K562 (cell line): ENCODE data around the gene ARSK. TPM values are rescaled to one million over a fixed set of nuclear protein-coding genes. Genes with fewer than 3 reads are reported as not detected.
A peak's percentile ranks its signal among the peaks of the same experiment; 100 is the strongest.

Experiments
- ATAC-seq: fragments of 200-7000 bp; cut with Tn5 transposase; 3 replicates; pipeline ENCODE4 v1.9.1; 2020; ENCODE audit warnings: moderate library complexity
- BruUV-seq: library from RNA; stranded (reverse); fragments of 400-500 nt; replicated peaks from 2 replicates; lab custom pipeline; 2021; lab: Mats Ljungman, UMichigan
- CTCF ChIA-PET: fragments of 300-600 bp; formaldehyde crosslinking; extraction: SDS; loops from one replicate; lab custom pipeline; 2021; ENCODE audit warnings: low intra/inter-chr PET ratio; lab: Yijun Ruan, JAX
- POLR2A ChIA-PET: fragments of 300-600, 350-650 bp; sonication (Branson Sonifier 250); formaldehyde crosslinking; extraction: SDS; loops from one replicate; lab custom pipeline; 2021; ENCODE audit warnings: antibody characterized with exemption, inconsistent platforms; lab: Yijun Ruan, JAX
- DNase-seq, 4 experiments: peaks; one replicate each; pipeline versions ENCODE4 v3.0.0 to v3.0.0-alpha.2; 2011 to 2018; ENCODE audit warnings: low spot score in 3 of 4, mixed read lengths in 3 of 4; ENCODE audit errors: extremely low read depth in 1 of 4
- FAIRE-seq: peaks from 2 replicates; lab custom pipeline; 2011; peaks lifted over from hg19 to GRCh38; lab: Jason Lieb, UNC
- H2AFZ ChIP-seq: 2 replicates; pipeline ENCODE4 v1.6.0; 2011; ENCODE audit warnings: low read depth, low read length, control low read depth, inconsistent platforms
- H3K27ac ChIP-seq: fragments of 200-600 bp; 3 replicates; pipeline ENCODE4 v1.8.0; 2011; ENCODE audit warnings: low read depth, mild to moderate bottlenecking, control low read depth, inconsistent platforms, low read length, moderate library complexity, mixed read lengths; ENCODE audit errors: extremely low read depth
- H3K27me3 ChIP-seq, 2 experiments: fragments of 300-600 bp in 1 of 2; 2 replicates in 1 of 2; 3 replicates in 1 of 2; pipeline versions ENCODE4 v1.6.0 to v1.8.0; 2011; ENCODE audit warnings: inconsistent platforms in 2 of 2, low read length in 2 of 2, mild to moderate bottlenecking in 1 of 2, mixed read lengths in 1 of 2, moderate library complexity in 1 of 2; ENCODE audit not compliant: control insufficient read depth in 2 of 2, insufficient read depth in 2 of 2
- H3K36me3 ChIP-seq: fragments of 300-600 bp; 3 replicates; pipeline ENCODE4 v1.8.0; 2011; ENCODE audit warnings: mild to moderate bottlenecking, low read length, inconsistent platforms; ENCODE audit not compliant: control insufficient read depth, insufficient read depth
- H3K4me1 ChIP-seq, 2 experiments: fragments of 200-600 bp in 1 of 2; replicated peaks in 1 of 2; 2 replicates in 1 of 2; 3 replicates in 1 of 2; pipeline versions ENCODE4 v1.5.1 to v1.8.0; 2011; ENCODE audit warnings: inconsistent platforms in 2 of 2, low read length in 2 of 2, mild to moderate bottlenecking in 1 of 2, mixed read lengths in 1 of 2, moderate library complexity in 1 of 2; ENCODE audit not compliant: control insufficient read depth in 2 of 2, insufficient read depth in 2 of 2
- H3K4me2 ChIP-seq: 2 replicates; pipeline ENCODE4 v1.6.1; 2011; ENCODE audit warnings: low read length, control low read depth, inconsistent platforms, mixed read lengths; ENCODE audit not compliant: insufficient read depth
- H3K4me3 ChIP-seq: fragments of 200-600 bp; sonication (generic), shearing (Covaris generic); 2 replicates; pipeline ENCODE4 v1.5.1; 2016; ENCODE audit warnings: control low read depth, inconsistent platforms
- H3K79me2 ChIP-seq: fragments of 200-600 bp; 3 replicates; pipeline ENCODE4 v1.8.0; 2011; ENCODE audit warnings: low read length, inconsistent platforms; ENCODE audit not compliant: control insufficient read depth, insufficient read depth
- H3K9ac ChIP-seq, 2 experiments: 2 replicates each; pipeline versions ENCODE4 v1.6.0 to v1.6.1; 2011; ENCODE audit warnings: low read depth in 2 of 2, low read length in 2 of 2, control low read depth in 1 of 2, inconsistent platforms in 1 of 2, mild to moderate bottlenecking in 1 of 2, mixed read lengths in 1 of 2; ENCODE audit not compliant: insufficient read depth in 1 of 2
- H3K9me1 ChIP-seq: one replicate; pipeline ENCODE4 v1.6.0; 2011; ENCODE audit warnings: inconsistent platforms, mild to moderate bottlenecking, low read length, moderate library complexity; ENCODE audit not compliant: control insufficient read depth, insufficient read depth
- H3K9me3 ChIP-seq: replicated peaks from 2 replicates; pipeline ENCODE4 v1.5.1; 2011; ENCODE audit warnings: low read depth, low read length, inconsistent platforms; ENCODE audit not compliant: control insufficient read depth, insufficient read depth
- H4K20me1 ChIP-seq: replicated peaks from 2 replicates; pipeline ENCODE4 v1.6.1; 2011; ENCODE audit warnings: low read length, inconsistent platforms, mixed read lengths; ENCODE audit not compliant: control insufficient read depth, insufficient read depth
- NFIC ChIP-seq: fragments of 450-650 bp; IDR thresholded peaks from 2 replicates; pipeline ENCODE4 v1.6.1; 2017; ENCODE audit warnings: mild to moderate bottlenecking, inconsistent platforms
- SETDB1 ChIP-seq: IDR thresholded peaks from one replicate; pipeline ENCODE4 v1.6.1; 2012; ENCODE audit warnings: low read length, control low read depth, inconsistent platforms
- WGBS: fragments of 100-300 bp; shearing (Covaris generic); methylation state at CpG from one replicate; pipeline ENCODE4 v1.1.6; 2016; ENCODE audit warnings: low coverage, mixed read lengths; ENCODE audit not compliant: insufficient coverage; ENCODE audit errors: missing lambda C conversion rate; 5-methylcytosine and 5-hydroxymethylcytosine counted together
- in situ Hi-C: fragments of 300-500 bp; cut with MboI; formaldehyde crosslinking; loops from 4 replicates; pipeline ENCODE4 v1.15.0; 2018; ENCODE audit warnings: inconsistent platforms, mixed read lengths
- intact Hi-C: fragments of 100-400 bp; cut with micrococcal nuclease; formaldehyde crosslinking; loops from 2 replicates; pipeline ENCODE4 v1.14.2; 2022
- polyA plus RNA-seq, 8 experiments: library from polyadenylated mRNA; depleted of rRNA in 4 of 8; stranded (reverse) in 5 of 8; unstranded in 3 of 8; fragments of >200 nt; fragmentation: Nextera tagmentation in 2 of 8; fragmentation: Illumina TruSeq in 1 of 8; extraction: Ambion mirVana in 2 of 8; extraction: Trizol in 1 of 8; gene quantifications; 2 replicates each; pipeline versions ENCODE4 v1.2.1 to v1.2.3, GENCODE V29; 2011 to 2014; ENCODE audit warnings: inconsistent platforms in 1 of 8, missing spikeins in 1 of 8
- total RNA-seq, 7 experiments: library from RNA; depleted of rRNA in 6 of 7; stranded (reverse); fragments of >200 nt in 6 of 7; fragmentation: Illumina TruSeq in 2 of 7; extraction: Trizol in 2 of 7; gene quantifications; 2 replicates each; pipeline versions ENCODE4 v1.2.1 to v1.2.3, GENCODE V29; 2011 to 2021; ENCODE audit warnings: low replicate concordance in 1 of 7
- TF ChIP-seq, protein P1 (sequence below): fragments of 450-650 bp; IDR thresholded peaks from 2 replicates; pipeline ENCODE4 v1.6.1; 2018; ENCODE audit warnings: mild to moderate bottlenecking, low read depth; ENCODE audit not compliant: partially characterized antibody
- TF ChIP-seq, protein P2 (sequence below): IDR thresholded peaks from 2 replicates; pipeline ENCODE4 v1.6.1; 2016; ENCODE audit warnings: missing genetic modification characterization, missing compliant biosample characterization

The ARSK gene
- total and polyA plus RNA-seq, 9 of the 15 experiments (the other 6 are each of a cell fraction or from before 2014, with no cell fraction given): 2.7 to 9.4 (median 7.1) TPM

GRCh38 chr5:95564450-95564849, 9.5 kb downstream of the ARSK start:
- DNase-seq (no peak), FAIRE-seq (no peak), ATAC-seq (no peak)
- Histone ChIP-seq H3K4me1 (peaks cover 0 to 9% of the 10 kb centered on the region in 2 experiments; a peak in 3 of 5 replicates), H3K27me3 (no peaks in the 10 kb centered on the region), H3K4me3 (no peak overlapping the region), H3K9me1 (no peaks in the 10 kb centered on the region), H4K20me1 (no peaks in the 10 kb centered on the region), H3K9ac (peak overlapping the region in 1 of 2 experiments; percentile 41; a peak in 1 of 4 replicates), H3K36me3 (peaks cover 17% of the 10 kb centered on the region; the same call in 2 of the 3 replicates), H3K9me3 (no peaks in the 10 kb centered on the region), H2AFZ (no peak overlapping the region), H3K79me2 (no peaks in the 10 kb centered on the region), H3K4me2 (no peak overlapping the region), H3K27ac (no peak overlapping the region)
- ChIA-PET POLR2A (interaction anchor here (0.9 to 2.5 kb wide), 4 partner anchors 10 to 16 kb away, joined by 3 to 9 read pairs (median 4); partner anchors contain the start of genes ARSK and SKIC3), CTCF (no interaction called here)
- WGBS: 13% methylated on average over 4 of the region's 4 CpGs
- in situ Hi-C loops: no loop called here
- TF ChIP-seq, protein P1, sequence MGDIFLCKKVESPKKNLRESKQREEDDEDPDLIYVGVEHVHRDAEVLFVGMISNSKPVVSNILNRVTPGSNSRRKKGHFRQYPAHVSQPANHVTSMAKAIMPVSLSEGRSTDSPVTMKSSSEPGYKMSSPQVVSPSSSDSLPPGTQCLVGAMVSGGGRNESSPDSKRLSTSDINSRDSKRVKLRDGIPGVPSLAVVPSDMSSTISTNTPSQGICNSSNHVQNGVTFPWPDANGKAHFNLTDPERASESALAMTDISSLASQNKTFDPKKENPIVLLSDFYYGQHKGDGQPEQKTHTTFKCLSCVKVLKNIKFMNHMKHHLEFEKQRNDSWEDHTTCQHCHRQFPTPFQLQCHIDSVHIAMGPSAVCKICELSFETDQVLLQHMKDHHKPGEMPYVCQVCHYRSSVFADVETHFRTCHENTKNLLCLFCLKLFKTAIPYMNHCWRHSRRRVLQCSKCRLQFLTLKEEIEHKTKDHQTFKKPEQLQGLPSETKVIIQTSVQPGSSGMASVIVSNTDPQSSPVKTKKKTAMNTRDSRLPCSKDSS: no peak
- TF ChIP-seq, protein P2, sequence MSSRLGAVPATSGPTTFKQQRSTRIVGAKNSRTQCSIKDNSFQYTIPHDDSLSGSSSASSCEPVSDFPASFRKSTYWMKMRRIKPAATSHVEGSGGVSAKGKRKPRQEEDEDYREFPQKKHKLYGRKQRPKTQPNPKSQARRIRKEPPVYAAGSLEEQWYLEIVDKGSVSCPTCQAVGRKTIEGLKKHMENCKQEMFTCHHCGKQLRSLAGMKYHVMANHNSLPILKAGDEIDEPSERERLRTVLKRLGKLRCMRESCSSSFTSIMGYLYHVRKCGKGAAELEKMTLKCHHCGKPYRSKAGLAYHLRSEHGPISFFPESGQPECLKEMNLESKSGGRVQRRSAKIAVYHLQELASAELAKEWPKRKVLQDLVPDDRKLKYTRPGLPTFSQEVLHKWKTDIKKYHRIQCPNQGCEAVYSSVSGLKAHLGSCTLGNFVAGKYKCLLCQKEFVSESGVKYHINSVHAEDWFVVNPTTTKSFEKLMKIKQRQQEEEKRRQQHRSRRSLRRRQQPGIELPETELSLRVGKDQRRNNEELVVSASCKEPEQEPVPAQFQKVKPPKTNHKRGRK (tag): peak; percentile 24; the same call in 1 of the 2 replicates
- TF ChIP-seq NFIC (peak; percentile 30; the same call in 1 of the 2 replicates), SETDB1 (no peak)
- intact Hi-C loops: no loop called here
- no TSS peak for BruUV-seq
